K562 (cell line): Measurements from ENCODE around the gene MAP2K7. TPM values are rescaled to one million over a fixed set of nuclear protein-coding genes. Genes with fewer than 3 reads are reported as not detected.

Experiments used
- MCM3 ChIP-seq: fragments of 450-650 bp; IDR thresholded peaks from 2 replicates; pipeline ENCODE4 v1.6.1; 2016
- PCBP1 ChIP-seq: fragments of 200-400 bp; formaldehyde crosslinking; IDR thresholded peaks from 2 replicates; pipeline ENCODE4 v1.6.1; 2018; ENCODE audit warnings: mild to moderate bottlenecking, low read depth, low read length; ENCODE audit not compliant: poor library complexity, severe bottlenecking
- RREB1 ChIP-seq: fragments of 250-450 bp; sonication (Bioruptor Pico); IDR thresholded peaks from 2 replicates; pipeline ENCODE4 v1.4.0; 2020
- THAP7 ChIP-seq: fragments of 250-450 bp; sonication (Bioruptor Pico); IDR thresholded peaks from 2 replicates; pipeline ENCODE4 v1.5.0; 2021
- ZHX1 ChIP-seq: fragments of 150-350 bp; conservative IDR thresholded peaks from 2 replicates; pipeline ENCODE4 v1.6.1; 2014; ENCODE audit warnings: low read length
- ZNF57 ChIP-seq: fragments of 450-650 bp; formaldehyde crosslinking; IDR thresholded peaks from 2 replicates; pipeline ENCODE4 v1.4.0; 2020; ENCODE audit warnings: mild to moderate bottlenecking, moderate library complexity
- polyA plus RNA-seq, 8 experiments: library from polyadenylated mRNA; depleted of rRNA in 4 of 8; stranded (reverse) in 5 of 8; unstranded in 3 of 8; fragments of >200 nt; fragmentation: Nextera tagmentation in 2 of 8; fragmentation: Illumina TruSeq in 1 of 8; extraction: Ambion mirVana in 2 of 8; extraction: Trizol in 1 of 8; gene quantifications; 2 replicates each; pipeline versions ENCODE4 v1.2.1 to v1.2.3, GENCODE V29; 2011 to 2014; ENCODE audit warnings: inconsistent platforms in 1 of 8, missing spikeins in 1 of 8
- total RNA-seq, 7 experiments: library from RNA; depleted of rRNA in 6 of 7; stranded (reverse); fragments of >200 nt in 6 of 7; fragmentation: Illumina TruSeq in 2 of 7; extraction: Trizol in 2 of 7; gene quantifications; 2 replicates each; pipeline versions ENCODE4 v1.2.1 to v1.2.3, GENCODE V29; 2011 to 2021; ENCODE audit warnings: low replicate concordance in 1 of 7
- TF ChIP-seq, protein P1 (sequence below): fragments of 200-600 bp; sonication (generic); IDR thresholded peaks from one replicate; pipeline ENCODE4 v1.6.1; 2012; ENCODE audit warnings: mild to moderate bottlenecking, low read depth, low read length, inconsistent platforms

The MAP2K7 gene
- total and polyA plus RNA-seq, 9 of the 15 experiments (the other 6 are each of a cell fraction or from before 2014, with no cell fraction given) = 0.51 to 45.8 (median 14.1) TPM

GRCh38 chr19:7869453-7869909 is 34.2 kb upstream of the MAP2K7 start (continued):
- TF ChIP-seq THAP7 (CRISPR knock-in tag) (no peak), ZNF57 (CRISPR knock-in tag) (no peak), PCBP1 (peak; percentile 25), ZHX1 (no peak), MCM3 (no peak), RREB1 (CRISPR knock-in tag) (no peak)
- TF ChIP-seq, protein P1, sequence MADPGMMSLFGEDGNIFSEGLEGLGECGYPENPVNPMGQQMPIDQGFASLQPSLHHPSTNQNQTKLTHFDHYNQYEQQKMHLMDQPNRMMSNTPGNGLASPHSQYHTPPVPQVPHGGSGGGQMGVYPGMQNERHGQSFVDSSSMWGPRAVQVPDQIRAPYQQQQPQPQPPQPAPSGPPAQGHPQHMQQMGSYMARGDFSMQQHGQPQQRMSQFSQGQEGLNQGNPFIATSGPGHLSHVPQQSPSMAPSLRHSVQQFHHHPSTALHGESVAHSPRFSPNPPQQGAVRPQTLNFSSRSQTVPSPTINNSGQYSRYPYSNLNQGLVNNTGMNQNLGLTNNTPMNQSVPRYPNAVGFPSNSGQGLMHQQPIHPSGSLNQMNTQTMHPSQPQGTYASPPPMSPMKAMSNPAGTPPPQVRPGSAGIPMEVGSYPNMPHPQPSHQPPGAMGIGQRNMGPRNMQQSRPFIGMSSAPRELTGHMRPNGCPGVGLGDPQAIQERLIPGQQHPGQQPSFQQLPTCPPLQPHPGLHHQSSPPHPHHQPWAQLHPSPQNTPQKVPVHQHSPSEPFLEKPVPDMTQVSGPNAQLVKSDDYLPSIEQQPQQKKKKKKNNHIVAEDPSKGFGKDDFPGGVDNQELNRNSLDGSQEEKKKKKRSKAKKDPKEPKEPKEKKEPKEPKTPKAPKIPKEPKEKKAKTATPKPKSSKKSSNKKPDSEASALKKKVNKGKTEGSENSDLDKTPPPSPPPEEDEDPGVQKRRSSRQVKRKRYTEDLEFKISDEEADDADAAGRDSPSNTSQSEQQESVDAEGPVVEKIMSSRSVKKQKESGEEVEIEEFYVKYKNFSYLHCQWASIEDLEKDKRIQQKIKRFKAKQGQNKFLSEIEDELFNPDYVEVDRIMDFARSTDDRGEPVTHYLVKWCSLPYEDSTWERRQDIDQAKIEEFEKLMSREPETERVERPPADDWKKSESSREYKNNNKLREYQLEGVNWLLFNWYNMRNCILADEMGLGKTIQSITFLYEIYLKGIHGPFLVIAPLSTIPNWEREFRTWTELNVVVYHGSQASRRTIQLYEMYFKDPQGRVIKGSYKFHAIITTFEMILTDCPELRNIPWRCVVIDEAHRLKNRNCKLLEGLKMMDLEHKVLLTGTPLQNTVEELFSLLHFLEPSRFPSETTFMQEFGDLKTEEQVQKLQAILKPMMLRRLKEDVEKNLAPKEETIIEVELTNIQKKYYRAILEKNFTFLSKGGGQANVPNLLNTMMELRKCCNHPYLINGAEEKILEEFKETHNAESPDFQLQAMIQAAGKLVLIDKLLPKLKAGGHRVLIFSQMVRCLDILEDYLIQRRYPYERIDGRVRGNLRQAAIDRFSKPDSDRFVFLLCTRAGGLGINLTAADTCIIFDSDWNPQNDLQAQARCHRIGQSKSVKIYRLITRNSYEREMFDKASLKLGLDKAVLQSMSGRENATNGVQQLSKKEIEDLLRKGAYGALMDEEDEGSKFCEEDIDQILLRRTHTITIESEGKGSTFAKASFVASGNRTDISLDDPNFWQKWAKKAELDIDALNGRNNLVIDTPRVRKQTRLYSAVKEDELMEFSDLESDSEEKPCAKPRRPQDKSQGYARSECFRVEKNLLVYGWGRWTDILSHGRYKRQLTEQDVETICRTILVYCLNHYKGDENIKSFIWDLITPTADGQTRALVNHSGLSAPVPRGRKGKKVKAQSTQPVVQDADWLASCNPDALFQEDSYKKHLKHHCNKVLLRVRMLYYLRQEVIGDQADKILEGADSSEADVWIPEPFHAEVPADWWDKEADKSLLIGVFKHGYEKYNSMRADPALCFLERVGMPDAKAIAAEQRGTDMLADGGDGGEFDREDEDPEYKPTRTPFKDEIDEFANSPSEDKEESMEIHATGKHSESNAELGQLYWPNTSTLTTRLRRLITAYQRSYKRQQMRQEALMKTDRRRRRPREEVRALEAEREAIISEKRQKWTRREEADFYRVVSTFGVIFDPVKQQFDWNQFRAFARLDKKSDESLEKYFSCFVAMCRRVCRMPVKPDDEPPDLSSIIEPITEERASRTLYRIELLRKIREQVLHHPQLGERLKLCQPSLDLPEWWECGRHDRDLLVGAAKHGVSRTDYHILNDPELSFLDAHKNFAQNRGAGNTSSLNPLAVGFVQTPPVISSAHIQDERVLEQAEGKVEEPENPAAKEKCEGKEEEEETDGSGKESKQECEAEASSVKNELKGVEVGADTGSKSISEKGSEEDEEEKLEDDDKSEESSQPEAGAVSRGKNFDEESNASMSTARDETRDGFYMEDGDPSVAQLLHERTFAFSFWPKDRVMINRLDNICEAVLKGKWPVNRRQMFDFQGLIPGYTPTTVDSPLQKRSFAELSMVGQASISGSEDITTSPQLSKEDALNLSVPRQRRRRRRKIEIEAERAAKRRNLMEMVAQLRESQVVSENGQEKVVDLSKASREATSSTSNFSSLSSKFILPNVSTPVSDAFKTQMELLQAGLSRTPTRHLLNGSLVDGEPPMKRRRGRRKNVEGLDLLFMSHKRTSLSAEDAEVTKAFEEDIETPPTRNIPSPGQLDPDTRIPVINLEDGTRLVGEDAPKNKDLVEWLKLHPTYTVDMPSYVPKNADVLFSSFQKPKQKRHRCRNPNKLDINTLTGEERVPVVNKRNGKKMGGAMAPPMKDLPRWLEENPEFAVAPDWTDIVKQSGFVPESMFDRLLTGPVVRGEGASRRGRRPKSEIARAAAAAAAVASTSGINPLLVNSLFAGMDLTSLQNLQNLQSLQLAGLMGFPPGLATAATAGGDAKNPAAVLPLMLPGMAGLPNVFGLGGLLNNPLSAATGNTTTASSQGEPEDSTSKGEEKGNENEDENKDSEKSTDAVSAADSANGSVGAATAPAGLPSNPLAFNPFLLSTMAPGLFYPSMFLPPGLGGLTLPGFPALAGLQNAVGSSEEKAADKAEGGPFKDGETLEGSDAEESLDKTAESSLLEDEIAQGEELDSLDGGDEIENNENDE = no peak
